OCI-LY3 (cell line): ENCODE results near the gene PHF20.
"Not testable (repeated sequence)": the region's sequence is repeated elsewhere in the genome, so short reads cannot be mapped to it uniquely, and the experiment has no call there.

Source experiments
- H2AFZ ChIP-seq: fragments of 200-600, 300-600 bp; shearing (Covaris generic); 2 replicates; pipeline ENCODE4 v1.6.0; 2014; ENCODE audit warnings: antibody characterized with exemption, low read depth, low read length
- H3K27ac ChIP-seq: fragments of 200-600, 300-600 bp; sonication (generic); 2 replicates; pipeline ENCODE4 v1.5.1; 2014; ENCODE audit warnings: mild to moderate bottlenecking, low read length, moderate library complexity, mixed read lengths
- H3K27me3 ChIP-seq: fragments of 200-600, 300-600 bp; sonication (generic); 2 replicates; pipeline ENCODE4 v1.6.1; 2014; ENCODE audit warnings: low read depth, low read length, mixed read lengths
- H3K36me3 ChIP-seq: fragments of 200-600, 300-600 bp; sonication (generic); replicated peaks from 2 replicates; pipeline ENCODE3; 2014; ENCODE audit warnings: low read depth, low read length, mixed read lengths
- H3K4me1 ChIP-seq: fragments of 300-600, 200-600 bp; sonication (generic); 2 replicates; pipeline ENCODE4 v1.6.1; 2014; ENCODE audit warnings: low read length, mixed read lengths
- H3K4me2 ChIP-seq: fragments of 200-600, 300-600 bp; sonication (generic); 2 replicates; pipeline ENCODE4 v1.6.1; 2014; ENCODE audit warnings: low read length, mixed read lengths
- H3K4me3 ChIP-seq: fragments of 300-600, 200-600 bp; sonication (generic); 2 replicates; pipeline ENCODE4 v1.5.1; 2014; ENCODE audit warnings: antibody characterized with exemption, mild to moderate bottlenecking, low read length, moderate library complexity
- H3K79me2 ChIP-seq: fragments of 300-600, 200-600 bp; shearing (Covaris generic); 2 replicates; pipeline ENCODE4 v1.6.1; 2014; ENCODE audit warnings: mild to moderate bottlenecking, low read length, mixed read lengths
- H3K9ac ChIP-seq: fragments of 300-600, 200-600 bp; shearing (Covaris generic); 2 replicates; pipeline ENCODE4 v1.6.0; 2014; ENCODE audit warnings: mild to moderate bottlenecking, low read length, moderate library complexity
- H3K9me3 ChIP-seq: fragments of 200-600, 300-600 bp; shearing (Covaris generic); 2 replicates; pipeline ENCODE4 v1.6.1; 2014; ENCODE audit warnings: low read length, mixed read lengths; ENCODE audit not compliant: insufficient read depth
- H4K20me1 ChIP-seq: fragments of 200-600, 300-600 bp; sonication (generic); 2 replicates; pipeline ENCODE4 v1.6.1; 2016; ENCODE audit warnings: low read length, mixed read lengths; ENCODE audit not compliant: insufficient read depth
- EZH2phosphoT487 ChIP-seq: fragments of 200-600 bp; shearing (Covaris generic); IDR thresholded peaks from 2 replicates; pipeline ENCODE4 v1.6.1; 2018; ENCODE audit warnings: antibody characterized with exemption, mixed run types, low read depth
- TF ChIP-seq, protein P1 (sequence below): fragments of 200-600, 300-600 bp; sonication (generic); IDR thresholded peaks from 2 replicates; pipeline ENCODE4 v1.5.1; 2014; ENCODE audit warnings: antibody characterized with exemption, low read length, low read depth

Gene PHF20

DNA sequence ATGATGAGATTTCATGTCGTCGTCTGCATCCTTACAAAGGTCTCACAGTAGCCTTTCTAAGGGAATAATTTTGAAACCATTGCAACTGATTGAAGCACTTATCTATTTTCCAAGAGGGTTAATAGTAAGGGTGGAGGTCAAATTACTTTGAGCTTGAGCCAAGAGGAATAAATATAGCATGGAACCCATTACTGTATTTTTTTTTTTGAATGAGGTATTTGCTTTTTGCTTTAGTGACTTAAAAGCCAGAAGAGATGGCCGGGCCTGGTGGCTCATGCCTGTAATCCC, 104.2 kb downstream of the PHF20 start:
- Histone ChIP-seq H3K4me2 (no peak overlapping the region), H3K9me3 (no peaks in the 10 kb centered on the region), H4K20me1 (0 out of 2 replicates have a peak, but pooled peaks cover 3% of the 10 kb centered on the region), H3K27me3 (no peaks in the 10 kb centered on the region), H3K79me2 (no peaks in the 10 kb centered on the region), H2AFZ (no peak overlapping the region), H3K9ac (no peak overlapping the region), H3K27ac (no peak overlapping the region), H3K4me1 (no peaks in the 10 kb centered on the region), H3K4me3 (no peak overlapping the region), H3K36me3 (no peaks in the 10 kb centered on the region)
- TF ChIP-seq EZH2phosphoT487: no peak
- TF ChIP-seq, protein P1, sequence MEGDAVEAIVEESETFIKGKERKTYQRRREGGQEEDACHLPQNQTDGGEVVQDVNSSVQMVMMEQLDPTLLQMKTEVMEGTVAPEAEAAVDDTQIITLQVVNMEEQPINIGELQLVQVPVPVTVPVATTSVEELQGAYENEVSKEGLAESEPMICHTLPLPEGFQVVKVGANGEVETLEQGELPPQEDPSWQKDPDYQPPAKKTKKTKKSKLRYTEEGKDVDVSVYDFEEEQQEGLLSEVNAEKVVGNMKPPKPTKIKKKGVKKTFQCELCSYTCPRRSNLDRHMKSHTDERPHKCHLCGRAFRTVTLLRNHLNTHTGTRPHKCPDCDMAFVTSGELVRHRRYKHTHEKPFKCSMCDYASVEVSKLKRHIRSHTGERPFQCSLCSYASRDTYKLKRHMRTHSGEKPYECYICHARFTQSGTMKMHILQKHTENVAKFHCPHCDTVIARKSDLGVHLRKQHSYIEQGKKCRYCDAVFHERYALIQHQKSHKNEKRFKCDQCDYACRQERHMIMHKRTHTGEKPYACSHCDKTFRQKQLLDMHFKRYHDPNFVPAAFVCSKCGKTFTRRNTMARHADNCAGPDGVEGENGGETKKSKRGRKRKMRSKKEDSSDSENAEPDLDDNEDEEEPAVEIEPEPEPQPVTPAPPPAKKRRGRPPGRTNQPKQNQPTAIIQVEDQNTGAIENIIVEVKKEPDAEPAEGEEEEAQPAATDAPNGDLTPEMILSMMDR: no peak

DNA sequence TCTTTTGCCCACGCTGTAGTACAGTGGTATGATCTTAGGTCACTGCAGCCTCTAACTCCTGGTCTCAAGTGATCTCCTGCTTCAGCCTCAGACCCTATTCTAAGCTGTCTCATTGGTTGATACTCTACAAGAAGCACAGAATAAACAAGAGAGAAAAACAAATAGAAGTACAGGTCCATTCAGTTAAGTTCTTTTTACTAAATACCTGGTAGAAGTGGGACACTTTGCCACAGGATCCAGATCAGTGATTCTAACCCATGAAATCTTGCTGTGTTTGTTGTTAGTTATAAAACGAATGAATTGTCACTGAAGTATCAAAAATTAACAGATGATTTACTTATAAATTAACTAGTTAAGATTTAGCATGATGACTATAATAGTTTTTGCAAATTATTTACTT, 105.8 kb downstream of the PHF20 start:
- no peak overlapping the region for H3K4me2 ChIP-seq
- no peak for TF ChIP-seq EZH2phosphoT487
- TF ChIP-seq, protein P1: no peak
- H2AFZ ChIP-seq: no peak overlapping the region
- H3K79me2 ChIP-seq: no peaks in the 10 kb centered on the region
- no peaks in the 10 kb centered on the region for H3K27me3 ChIP-seq
- no peak overlapping the region for H3K9ac ChIP-seq
- no peaks in the 10 kb centered on the region for H3K4me1 ChIP-seq
- no peak overlapping the region for H3K4me3 ChIP-seq
- H3K27ac ChIP-seq: no peak overlapping the region
- H4K20me1 ChIP-seq: 0 out of 2 replicates have a peak, but pooled peaks cover 3% of the 10 kb centered on the region
- H3K36me3 ChIP-seq: no peaks in the 10 kb centered on the region
- H3K9me3 ChIP-seq: no peaks in the 10 kb centered on the region

DNA sequence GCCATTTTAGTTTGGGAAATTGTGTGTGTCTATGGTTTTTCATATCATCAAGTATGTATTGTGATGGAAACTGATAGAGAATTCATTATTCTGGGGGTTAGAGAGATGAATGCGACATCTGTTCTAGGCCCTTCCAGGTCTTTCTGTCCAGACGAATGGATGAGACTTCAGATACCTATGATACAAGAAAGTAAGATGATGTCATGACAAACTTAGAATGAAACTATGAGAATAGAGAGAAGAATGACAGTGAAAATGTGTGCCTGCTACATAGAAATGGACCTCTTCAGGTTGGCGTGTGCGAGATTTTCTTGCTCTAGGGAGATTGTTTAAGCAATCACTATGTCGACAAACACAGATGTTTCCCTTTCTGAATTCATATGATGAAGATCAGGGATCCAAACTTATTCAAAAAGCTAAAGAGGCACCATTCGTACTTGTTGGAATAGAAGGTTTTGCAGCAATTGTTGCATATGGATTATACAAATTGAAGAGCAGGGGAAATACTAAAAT, 106.4 kb downstream of the PHF20 start:
- H3K4me1 ChIP-seq: no peaks in the 10 kb centered on the region
- H3K27me3 ChIP-seq: no peaks in the 10 kb centered on the region
- no peak overlapping the region for H3K4me2 ChIP-seq
- H3K36me3 ChIP-seq: no peaks in the 10 kb centered on the region
- TF ChIP-seq, protein P1: no peak
- TF ChIP-seq EZH2phosphoT487: no peak
- H3K79me2 ChIP-seq: no peaks in the 10 kb centered on the region
- H3K27ac ChIP-seq: no peak overlapping the region
- H3K9me3 ChIP-seq: no peaks in the 10 kb centered on the region
- H4K20me1 ChIP-seq: 0 out of 2 replicates have a peak, but pooled peaks cover 3% of the 10 kb centered on the region
- no peak overlapping the region for H2AFZ ChIP-seq
- no peak overlapping the region for H3K4me3 ChIP-seq
- no peak overlapping the region for H3K9ac ChIP-seq

DNA sequence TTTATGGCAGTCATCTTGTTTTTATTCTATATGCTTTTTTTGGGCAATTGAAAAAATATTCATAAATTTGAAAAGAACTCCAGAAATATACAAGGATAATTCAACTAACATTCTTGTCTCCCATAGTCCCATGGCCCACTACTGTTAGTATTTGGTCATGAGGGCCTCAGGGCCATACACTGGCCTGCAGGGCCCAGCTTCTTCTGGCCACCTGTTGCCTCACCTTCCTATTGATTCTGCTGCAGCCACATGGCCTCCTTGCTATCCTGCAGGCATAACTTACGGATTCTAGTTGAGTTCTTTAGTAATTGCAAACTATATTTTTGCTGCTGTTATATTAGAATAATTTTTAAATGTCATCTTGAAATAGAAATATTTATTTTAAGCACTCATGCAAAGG, 109.9 kb downstream of the PHF20 start:
- TF ChIP-seq, protein P1: no peak
- TF ChIP-seq EZH2phosphoT487: no peak
- Histone ChIP-seq H3K4me1 (no peaks in the 10 kb centered on the region), H3K27ac (no peak overlapping the region), H3K79me2 (no peaks in the 10 kb centered on the region), H3K4me2 (no peak overlapping the region), H2AFZ (no peak overlapping the region), H3K9me3 (no peaks in the 10 kb centered on the region), H3K4me3 (no peak overlapping the region), H3K36me3 (no peaks in the 10 kb centered on the region), H4K20me1 (peaks cover 9% of the 10 kb centered on the region), H3K9ac (no peak overlapping the region), H3K27me3 (no peaks in the 10 kb centered on the region)

DNA sequence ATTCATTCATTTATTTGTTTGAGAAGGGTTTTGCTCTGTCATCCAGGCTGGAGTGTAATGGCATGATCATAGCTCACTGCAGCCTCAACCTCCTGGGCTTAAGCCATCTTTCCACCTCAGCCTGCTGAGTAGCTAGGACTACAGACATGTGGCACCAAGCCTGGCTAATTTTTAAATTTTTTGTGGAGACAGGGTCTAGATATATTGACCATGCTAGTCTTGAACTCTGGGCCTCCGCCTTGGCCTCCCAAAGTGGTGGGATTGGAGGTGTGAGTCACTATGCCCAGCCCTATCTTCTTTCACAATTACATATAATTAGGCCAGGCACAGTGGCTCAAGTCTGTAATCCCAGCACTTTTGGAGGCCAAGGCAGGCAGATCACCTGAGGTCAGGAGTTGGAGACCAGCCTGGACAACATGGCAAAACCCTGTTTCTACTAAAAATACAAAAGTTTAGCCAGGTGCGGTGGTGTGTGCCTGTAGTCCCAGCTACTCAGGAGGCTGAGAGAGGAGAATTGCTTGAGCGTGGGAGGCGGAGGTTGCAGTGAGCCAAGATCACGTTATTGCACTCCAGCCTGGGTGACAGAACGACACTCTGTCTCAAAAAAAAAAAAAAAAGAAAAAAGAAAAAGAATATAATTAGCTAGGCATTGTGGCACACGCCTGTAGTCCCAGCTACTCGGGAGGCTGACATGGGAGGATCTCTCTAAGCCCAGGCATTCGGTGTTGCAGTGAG, 110.8 kb downstream of the PHF20 start:
- peaks cover 12% of the 10 kb centered on the region for H4K20me1 ChIP-seq
- not testable (repeated sequence) for H3K4me1 ChIP-seq, H3K4me3 ChIP-seq, H3K4me2 ChIP-seq, H3K9me3 ChIP-seq, H3K79me2 ChIP-seq, H3K9ac ChIP-seq, H3K36me3 ChIP-seq, H3K27ac ChIP-seq, H2AFZ ChIP-seq, H3K27me3 ChIP-seq
